HEK293 (cell line): ENCODE data around the gene HUS1B.

Experiments
- CTCF ChIA-PET: fragments of 350-600 bp; formaldehyde crosslinking; extraction: SDS; loops from one replicate; lab custom pipeline; 2021; ENCODE audit warnings: antibody characterized with exemption; lab: Yijun Ruan, JAX
- POLR2A ChIA-PET: fragments of 300-600 bp; formaldehyde crosslinking; extraction: SDS; loops from one replicate; lab custom pipeline; 2020; ENCODE audit warnings: antibody characterized with exemption, inconsistent platforms; lab: Yijun Ruan, JAX
- H3K27ac ChIP-seq: fragments of 200-500 bp; sonication (Bioruptor generic); 2 replicates; pipeline ENCODE4 v1.5.1; 2014; ENCODE audit warnings: low read depth, low read length, control low read depth, inconsistent platforms; ENCODE audit errors: extremely low read depth
- H3K36me3 ChIP-seq, 2 experiments: fragments of 200-500 bp in 1 of 2; sonication (Bioruptor generic) in 1 of 2; 1 replicate in 1 of 2; 2 replicates in 1 of 2; pipeline ENCODE4 v1.5.1; 2014 to 2017; ENCODE audit warnings: inconsistent platforms in 2 of 2, low read length in 2 of 2; ENCODE audit not compliant: control insufficient read depth in 2 of 2, insufficient read depth in 1 of 2
- H3K4me1 ChIP-seq: fragments of 200-500 bp; sonication (Bioruptor generic); 2 replicates; pipeline ENCODE4 v1.5.1; 2014; ENCODE audit warnings: mild to moderate bottlenecking, low read length, inconsistent platforms; ENCODE audit not compliant: control insufficient read depth, insufficient read depth
- H3K4me3 ChIP-seq: 2 replicates; pipeline ENCODE4 v1.5.1; 2011; ENCODE audit warnings: low read depth, mild to moderate bottlenecking, control low read depth, low read length, moderate library complexity
- H3K9me3 ChIP-seq: fragments of 200-500 bp; sonication (Bioruptor generic); 2 replicates; pipeline ENCODE4 v1.5.1; 2014; ENCODE audit warnings: low read depth, low read length, inconsistent platforms; ENCODE audit not compliant: control insufficient read depth, insufficient read depth
- GLI4 ChIP-seq: fragments of 450-650 bp; formaldehyde crosslinking; IDR thresholded peaks from 2 replicates; pipeline ENCODE4 v1.5.1; 2016; ENCODE audit warnings: missing biosample characterization, missing genetic modification characterization
- KLF10 ChIP-seq: fragments of 450-650 bp; IDR thresholded peaks from 2 replicates; pipeline ENCODE4 v1.5.1; 2018; ENCODE audit warnings: missing biosample characterization, mild to moderate bottlenecking, missing genetic modification characterization
- KLF8 ChIP-seq: fragments of 450-650 bp; formaldehyde crosslinking; IDR thresholded peaks from 2 replicates; pipeline ENCODE4 v1.5.1; 2016; ENCODE audit warnings: missing biosample characterization, missing genetic modification characterization
- KLF9 ChIP-seq: fragments of 450-650 bp; formaldehyde crosslinking; IDR thresholded peaks from 2 replicates; pipeline ENCODE4 v1.5.1; 2016; ENCODE audit warnings: missing biosample characterization, missing genetic modification characterization, low read depth
- MYNN ChIP-seq: fragments of 450-650 bp; formaldehyde crosslinking; IDR thresholded peaks from 2 replicates; pipeline ENCODE4 v1.5.1; 2016; ENCODE audit warnings: missing biosample characterization, missing genetic modification characterization, borderline replicate concordance
- MZF1 ChIP-seq: fragments of 450-650 bp; formaldehyde crosslinking; IDR thresholded peaks from 2 replicates; pipeline ENCODE4 v1.5.1; 2017; ENCODE audit warnings: missing biosample characterization, missing genetic modification characterization, borderline replicate concordance
- PRDM1 ChIP-seq: fragments of 450-650 bp; formaldehyde crosslinking; IDR thresholded peaks from 2 replicates; pipeline ENCODE4; 2016; ENCODE audit warnings: missing biosample characterization, missing genetic modification characterization
- TCF7L2 ChIP-seq: IDR thresholded peaks from 2 replicates; pipeline ENCODE4 v1.6.1; 2011; ENCODE audit warnings: low read depth, mild to moderate bottlenecking, inconsistent platforms, low read length, moderate library complexity, borderline replicate concordance
- WT1 ChIP-seq: fragments of 450-650 bp; formaldehyde crosslinking; IDR thresholded peaks from 2 replicates; pipeline ENCODE4 v1.5.1; 2016; ENCODE audit warnings: missing biosample characterization, missing genetic modification characterization
- ZBTB20 ChIP-seq: fragments of 450-650 bp; formaldehyde crosslinking; IDR thresholded peaks from 2 replicates; pipeline ENCODE4 v1.5.1; 2016; ENCODE audit warnings: missing biosample characterization, missing genetic modification characterization
- ZBTB6 ChIP-seq: fragments of 450-650 bp; formaldehyde crosslinking; IDR thresholded peaks from 2 replicates; pipeline ENCODE4 v1.5.1; 2017; ENCODE audit warnings: missing biosample characterization, missing genetic modification characterization
- ZFP3 ChIP-seq: fragments of 450-650 bp; formaldehyde crosslinking; IDR thresholded peaks from 2 replicates; pipeline ENCODE4 v1.5.1; 2016; ENCODE audit warnings: low read depth, missing biosample characterization, missing genetic modification characterization
- ZFP69B ChIP-seq: fragments of 450-650 bp; formaldehyde crosslinking; IDR thresholded peaks from 2 replicates; pipeline ENCODE4 v1.5.1; 2016; ENCODE audit warnings: missing biosample characterization, missing genetic modification characterization
- ZIC2 ChIP-seq: fragments of 450-650 bp; formaldehyde crosslinking; IDR thresholded peaks from 2 replicates; pipeline ENCODE4 v1.5.1; 2016; ENCODE audit warnings: missing biosample characterization, missing genetic modification characterization
- ZNF133 ChIP-seq: fragments of 450-650 bp; formaldehyde crosslinking; IDR thresholded peaks from 2 replicates; pipeline ENCODE4 v1.5.1; 2016; ENCODE audit warnings: missing biosample characterization, missing genetic modification characterization
- ZNF280C ChIP-seq: fragments of 450-650 bp; formaldehyde crosslinking; IDR thresholded peaks from 2 replicates; pipeline ENCODE4 v1.5.1; 2016; ENCODE audit warnings: missing biosample characterization, missing genetic modification characterization
- ZNF292 ChIP-seq: fragments of 450-650 bp; formaldehyde crosslinking; IDR thresholded peaks from 2 replicates; pipeline ENCODE4 v1.5.1; 2016; ENCODE audit warnings: low read depth, missing biosample characterization, missing genetic modification characterization, borderline replicate concordance
- ZNF302 ChIP-seq: fragments of 450-650 bp; formaldehyde crosslinking; IDR thresholded peaks from 2 replicates; pipeline ENCODE4 v1.5.1; 2016; ENCODE audit warnings: missing biosample characterization, missing genetic modification characterization, low read depth
- ZNF335 ChIP-seq: fragments of 450-650 bp; formaldehyde crosslinking; conservative IDR thresholded peaks from 2 replicates; pipeline ENCODE4 v1.5.1; 2016; ENCODE audit warnings: missing biosample characterization, missing genetic modification characterization
- ZNF341 ChIP-seq: fragments of 450-650 bp; formaldehyde crosslinking; IDR thresholded peaks from 2 replicates; pipeline ENCODE4; 2016; ENCODE audit warnings: low read depth, missing biosample characterization, missing genetic modification characterization
- ZNF354C ChIP-seq: fragments of 450-650 bp; formaldehyde crosslinking; IDR thresholded peaks from 2 replicates; pipeline ENCODE4 v1.5.1; 2016; ENCODE audit warnings: missing biosample characterization, missing genetic modification characterization, low read depth, borderline replicate concordance
- ZNF404 ChIP-seq: fragments of 450-650 bp; formaldehyde crosslinking; IDR thresholded peaks from 2 replicates; pipeline ENCODE4 v1.5.1; 2017; ENCODE audit warnings: missing biosample characterization, missing genetic modification characterization
- ZNF423 ChIP-seq: fragments of 450-650 bp; formaldehyde crosslinking; IDR thresholded peaks from 2 replicates; pipeline ENCODE4 v1.5.1; 2016; ENCODE audit warnings: missing biosample characterization, missing genetic modification characterization
- ZNF510 ChIP-seq: fragments of 450-650 bp; formaldehyde crosslinking; IDR thresholded peaks from 2 replicates; pipeline ENCODE4 v1.5.1; 2018; ENCODE audit warnings: mild to moderate bottlenecking, missing genetic modification characterization, missing biosample characterization; ENCODE audit not compliant: insufficient replicate concordance
- ZNF530 ChIP-seq: fragments of 450-650 bp; formaldehyde crosslinking; IDR thresholded peaks from 2 replicates; pipeline ENCODE4 v1.5.1; 2016; ENCODE audit warnings: low read depth, missing biosample characterization, missing genetic modification characterization
- ZNF571 ChIP-seq: fragments of 450-650 bp; formaldehyde crosslinking; IDR thresholded peaks from 2 replicates; pipeline ENCODE4 v1.5.0; 2017; ENCODE audit warnings: missing biosample characterization, missing genetic modification characterization
- ZNF623 ChIP-seq: fragments of 450-650 bp; formaldehyde crosslinking; IDR thresholded peaks from 2 replicates; pipeline ENCODE4 v1.5.1; 2016; ENCODE audit warnings: missing biosample characterization, missing genetic modification characterization
- ZNF664 ChIP-seq: fragments of 450-650 bp; formaldehyde crosslinking; IDR thresholded peaks from 2 replicates; pipeline ENCODE4 v1.5.1; 2016; ENCODE audit warnings: missing biosample characterization, missing genetic modification characterization
- ZNF747 ChIP-seq: fragments of 450-650 bp; formaldehyde crosslinking; IDR thresholded peaks from 2 replicates; pipeline ENCODE4 v1.5.1; 2016; ENCODE audit warnings: missing biosample characterization, missing genetic modification characterization
- ZNF76 ChIP-seq: fragments of 450-650 bp; formaldehyde crosslinking; IDR thresholded peaks from 2 replicates; pipeline ENCODE4; 2016; ENCODE audit warnings: low read depth, missing biosample characterization, missing genetic modification characterization, borderline replicate concordance
- ZNF768 ChIP-seq: fragments of 450-650 bp; formaldehyde crosslinking; IDR thresholded peaks from 2 replicates; pipeline ENCODE4 v1.5.1; 2018; ENCODE audit warnings: missing biosample characterization, mild to moderate bottlenecking, missing genetic modification characterization
- ZNF777 ChIP-seq: fragments of 450-650 bp; formaldehyde crosslinking; IDR thresholded peaks from 2 replicates; pipeline ENCODE4 v1.5.1; 2017; ENCODE audit warnings: missing biosample characterization, missing genetic modification characterization, borderline replicate concordance
- ZSCAN30 ChIP-seq: fragments of 450-650 bp; IDR thresholded peaks from 2 replicates; pipeline ENCODE4 v1.5.1; 2018; ENCODE audit warnings: missing biosample characterization, mild to moderate bottlenecking, missing genetic modification characterization, moderate library complexity
- TF ChIP-seq, protein P1 (sequence below): fragments of 450-650 bp; formaldehyde crosslinking; optimal IDR thresholded peaks from 2 replicates; pipeline ENCODE3; 2016; ENCODE audit warnings: missing biosample characterization, mild to moderate bottlenecking, missing genetic modification characterization

Gene HUS1B

GRCh38 chr6:692858-693722 lies 36.2 kb upstream of the HUS1B start, which contains the start of gene EXOC2 (continued):
- TF ChIP-seq ZNF280C (tag by site-specific recombination) (no peak), KLF9 (tag by site-specific recombination) (peak; percentile 80), ZNF302 (tag by site-specific recombination) (no peak), TCF7L2 (no peak), ZNF423 (tag by site-specific recombination) (no peak), MYNN (tag by site-specific recombination) (no peak), WT1 (peak; percentile 74), ZIC2 (peak; percentile 83), ZNF664 (tag by site-specific recombination) (no peak), ZNF530 (no peak)

DNA sequence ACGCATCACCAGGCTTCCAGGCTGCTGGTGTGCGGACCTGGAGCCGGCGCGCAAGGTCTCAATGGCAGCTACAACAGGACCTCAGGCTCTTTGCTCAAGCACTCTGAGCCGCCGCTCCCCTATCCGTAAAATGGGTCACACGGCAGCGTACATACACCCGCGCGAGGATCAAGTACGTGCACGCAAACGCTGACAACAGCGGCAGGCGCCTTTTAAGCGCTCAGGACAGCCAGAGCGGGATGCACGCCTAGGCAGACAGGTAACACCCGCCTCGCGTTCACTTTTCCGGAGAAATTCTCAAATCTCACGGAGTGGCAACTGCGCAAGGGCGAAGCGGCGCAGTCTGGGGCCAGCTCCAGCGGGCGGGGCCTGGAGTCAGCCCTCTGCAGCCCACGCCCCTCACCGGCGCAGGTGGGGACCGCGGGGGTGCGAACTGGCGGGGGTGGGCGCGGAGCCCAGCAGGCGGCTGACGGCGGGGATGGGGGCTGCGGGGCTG lies 35.5 kb upstream of the HUS1B start:
- no peaks in the 10 kb centered on the region for H3K9me3 ChIP-seq
- peaks cover 0 to 11% of the 10 kb centered on the region in 2 experiments; a peak in 1 of 3 replicates for H3K36me3 ChIP-seq
- TF ChIP-seq ZFP3 (tag by site-specific recombination) (no peak), ZNF335 (tag by site-specific recombination) (peak; percentile 54), ZNF510 (tag by site-specific recombination) (no peak), ZNF292 (tag by site-specific recombination) (no peak), GLI4 (tag by site-specific recombination) (peak; percentile 89), ZNF768 (peak; percentile 39; the same call in 1 of the 2 replicates), ZNF623 (tag by site-specific recombination) (peak; percentile 85), ZFP69B (no peak), ZBTB20 (tag by site-specific recombination) (peak; percentile 4; the same call in 1 of the 2 replicates), ZSCAN30 (0 out of 2 replicates have a peak, but pooled peaks have one; percentile 14), PRDM1 (no peak), KLF10 (no peak), ZNF404 (tag by site-specific recombination) (no peak), ZNF571 (no peak), ZNF133 (tag by site-specific recombination) (no peak), ZNF747 (tag by site-specific recombination) (no peak), MZF1 (tag by site-specific recombination) (peak; percentile 54; the same call in 1 of the 2 replicates), ZNF354C (no peak), ZNF341 (tag by site-specific recombination) (peak; percentile 36; the same call in 1 of the 2 replicates), ZBTB6 (tag by site-specific recombination) (peak; percentile 96), ZNF777 (tag by site-specific recombination) (no peak), ZNF76 (tag by site-specific recombination) (0 out of 2 replicates have a peak, but pooled peaks have one; percentile 14), KLF8 (tag by site-specific recombination) (no peak)
- TF ChIP-seq, protein P1, sequence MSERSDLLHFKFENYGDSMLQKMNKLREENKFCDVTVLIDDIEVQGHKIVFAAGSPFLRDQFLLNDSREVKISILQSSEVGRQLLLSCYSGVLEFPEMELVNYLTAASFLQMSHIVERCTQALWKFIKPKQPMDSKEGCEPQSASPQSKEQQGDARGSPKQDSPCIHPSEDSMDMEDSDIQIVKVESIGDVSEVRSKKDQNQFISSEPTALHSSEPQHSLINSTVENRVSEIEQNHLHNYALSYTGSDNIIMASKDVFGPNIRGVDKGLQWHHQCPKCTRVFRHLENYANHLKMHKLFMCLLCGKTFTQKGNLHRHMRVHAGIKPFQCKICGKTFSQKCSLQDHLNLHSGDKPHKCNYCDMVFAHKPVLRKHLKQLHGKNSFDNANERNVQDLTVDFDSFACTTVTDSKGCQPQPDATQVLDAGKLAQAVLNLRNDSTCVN (tag by site-specific recombination): peak; percentile 76
- POLR2A ChIA-PET: interaction anchor here (0.9 to 2.2 kb wide), 4 partner anchors 9 to 99 kb away, joined by 5 to 30 read pairs (median 12); no protein-coding TSS in a partner anchor
- H3K4me3 ChIP-seq: peak overlapping the region; percentile 67
- peak overlapping the region; percentile 92 for H3K27ac ChIP-seq
- H3K4me1 ChIP-seq: peaks cover 11% of the 10 kb centered on the region
- CTCF ChIA-PET: interaction anchor here (0.7 to 2.3 kb wide), 6 partner anchors 9 to 504 kb away, joined by 3 to 13 read pairs (median 4); no protein-coding TSS in a partner anchor
